Measurements from ENCODE around the gene CFAP54.

Gene CFAP54

GRCh38 chr12:96807741-96808140, 318.4 kb downstream of the CFAP54 start:
- Histone ChIP-seq H3F3A (ENCODE audit: insufficient read depth, low read length) (no peaks in the 10 kb centered on the region), H3K4me3 (ENCODE audit: low read depth, low read length, poor library complexity, severe bottlenecking) (no peak overlapping the region), H3K4me1 (ENCODE audit: insufficient read depth, low read length, severe bottlenecking) (no peaks in the 10 kb centered on the region), H3K9me2 (ENCODE audit: low read depth, low read length) (no peaks in the 10 kb centered on the region), H3K27ac (ENCODE audit: low read depth, low read length, poor library complexity, severe bottlenecking) (no peak overlapping the region), H3K36me3 (ENCODE audit: insufficient read depth, low read length) (no peaks in the 10 kb centered on the region), H3K4me2 (ENCODE audit: low read length) (no peak overlapping the region), H3K79me2 (ENCODE audit: insufficient read depth, low read length) (no peaks in the 10 kb centered on the region), H4K20me1 (ENCODE audit: insufficient read depth, low read length) (no peaks in the 10 kb centered on the region), H3K27me3 (ENCODE audit: insufficient read depth, low read length) (no peaks in the 10 kb centered on the region), H3K9me3 (ENCODE audit: low read length) (0 out of 2 replicates have a peak, but pooled peaks cover 5% of the 10 kb centered on the region), H3K9ac (ENCODE audit: low read length) (no peak overlapping the region), H2AFZ (ENCODE audit: low read length) (no peak overlapping the region)
- TF ChIP-seq EZH2 (IDR thresholded peaks at IDR 0.05; ENCODE audit: borderline replicate concordance, low read length) (no peak), CTCF (IDR thresholded peaks at IDR 0.05; ENCODE audit: low read length) (no peak)

GRCh38 chr12:96808587-96808986, 319.2 kb downstream of the CFAP54 start:
- Histone ChIP-seq H3K9ac (ENCODE audit: low read length) (no peak overlapping the region), H3K79me2 (ENCODE audit: insufficient read depth, low read length) (no peaks in the 10 kb centered on the region), H3F3A (ENCODE audit: insufficient read depth, low read length) (no peaks in the 10 kb centered on the region), H2AFZ (ENCODE audit: low read length) (no peak overlapping the region), H3K9me2 (ENCODE audit: low read depth, low read length) (no peaks in the 10 kb centered on the region), H4K20me1 (ENCODE audit: insufficient read depth, low read length) (no peaks in the 10 kb centered on the region), H3K4me2 (ENCODE audit: low read length) (no peak overlapping the region), H3K27ac (ENCODE audit: low read depth, low read length, poor library complexity, severe bottlenecking) (no peak overlapping the region), H3K4me1 (ENCODE audit: insufficient read depth, low read length, severe bottlenecking) (no peaks in the 10 kb centered on the region), H3K9me3 (ENCODE audit: low read length) (0 out of 2 replicates have a peak, but pooled peaks cover 5% of the 10 kb centered on the region), H3K27me3 (ENCODE audit: insufficient read depth, low read length) (no peaks in the 10 kb centered on the region), H3K4me3 (ENCODE audit: low read depth, low read length, poor library complexity, severe bottlenecking) (no peak overlapping the region), H3K36me3 (ENCODE audit: insufficient read depth, low read length) (no peaks in the 10 kb centered on the region)
- TF ChIP-seq EZH2 (IDR thresholded peaks at IDR 0.05; ENCODE audit: borderline replicate concordance, low read length) (no peak), CTCF (IDR thresholded peaks at IDR 0.05; ENCODE audit: low read length) (no peak)

GRCh38 chr12:96809522-96809921, 320.1 kb downstream of the CFAP54 start:
- Histone ChIP-seq H2AFZ (ENCODE audit: low read length) (no peak overlapping the region), H3K27ac (ENCODE audit: low read depth, low read length, poor library complexity, severe bottlenecking) (no peak overlapping the region), H3F3A (ENCODE audit: insufficient read depth, low read length) (no peaks in the 10 kb centered on the region), H3K4me2 (ENCODE audit: low read length) (no peak overlapping the region), H4K20me1 (ENCODE audit: insufficient read depth, low read length) (no peaks in the 10 kb centered on the region), H3K9me3 (ENCODE audit: low read length) (no peaks in the 10 kb centered on the region), H3K4me1 (ENCODE audit: insufficient read depth, low read length, severe bottlenecking) (no peaks in the 10 kb centered on the region), H3K36me3 (ENCODE audit: insufficient read depth, low read length) (no peaks in the 10 kb centered on the region), H3K79me2 (ENCODE audit: insufficient read depth, low read length) (no peaks in the 10 kb centered on the region), H3K9ac (ENCODE audit: low read length) (no peak overlapping the region), H3K4me3 (ENCODE audit: low read depth, low read length, poor library complexity, severe bottlenecking) (no peak overlapping the region), H3K9me2 (ENCODE audit: low read depth, low read length) (no peaks in the 10 kb centered on the region), H3K27me3 (ENCODE audit: insufficient read depth, low read length) (no peaks in the 10 kb centered on the region)
- TF ChIP-seq CTCF (IDR thresholded peaks at IDR 0.05; ENCODE audit: low read length) (no peak), EZH2 (IDR thresholded peaks at IDR 0.05; ENCODE audit: borderline replicate concordance, low read length) (no peak)

Data from OCI-LY1 (cell line).